Glomerular visceral epithelial cell (primary cell): ENCODE results near the gene SCN4A.

Experiments
- DNase-seq: peaks from one replicate; pipeline ENCODE4 v3.0.0-alpha.2; 2016; ENCODE audit errors: extremely low spot score

Gene SCN4A

GRCh38 chr17:64001763-64002529, 29.2 kb upstream of the SCN4A start:
- no peak for DNase-seq

- no peak for DNase-seq
Observed at GRCh38 chr17:64001091-64001579, 28.4 kb upstream of the SCN4A start.

GRCh38 chr17:63999680-64000531, 27.2 kb upstream of the SCN4A start:
- DNase-seq, result no peak

- DNase-seq, result no peak
Observed at GRCh38 chr17:63998721-63999679, 26.3 kb upstream of the SCN4A start.

GRCh38 chr17:63998050-63998720, 25.5 kb upstream of the SCN4A start, which contains the start of gene PRR29:
PRR29 (plus strand) TSS chr17:63998351; CDS start chr17:63998365, 14 bp downstream.
- peak; percentile 73 for DNase-seq

- DNase-seq, result no peak
Observed at GRCh38 chr17:63997341-63998048, 24.8 kb upstream of the SCN4A start.

GRCh38 chr17:63996430-63997182, 23.9 kb upstream of the SCN4A start:
- no peak for DNase-seq

- no peak for DNase-seq
Observed at GRCh38 chr17:63995626-63996025, 22.9 kb upstream of the SCN4A start.

- no peak for DNase-seq
Observed at GRCh38 chr17:63993368-63993985, 20.8 kb upstream of the SCN4A start.

- no peak for DNase-seq
Observed at GRCh38 chr17:63991611-63992010, 18.9 kb upstream of the SCN4A start.

- no peak for DNase-seq
Observed at GRCh38 chr17:63989622-63990345, 17.1 kb upstream of the SCN4A start.

- no peak for DNase-seq
Observed at GRCh38 chr17:63988741-63989621, 16.3 kb upstream of the SCN4A start.

- DNase-seq, result no peak
Observed at GRCh38 chr17:63988127-63988478, 15.4 kb upstream of the SCN4A start.

- no peak for DNase-seq
Observed at GRCh38 chr17:63987221-63988126, 14.8 kb upstream of the SCN4A start.

- DNase-seq, result no peak
Observed at GRCh38 chr17:63986821-63987220, 14.1 kb upstream of the SCN4A start.

- DNase-seq, result no peak
Observed at GRCh38 chr17:63985387-63986140, 12.8 kb upstream of the SCN4A start.
